Fibroblast of skin of left biceps (primary cell): ENCODE data around the gene AOC1.

Experiments
- DNase-seq, 2 experiments: peaks; one replicate each; pipeline ENCODE4 v3.0.0-alpha.2; 2013; ENCODE audit warnings: low read depth in 2 of 2

The AOC1 gene

DNA sequence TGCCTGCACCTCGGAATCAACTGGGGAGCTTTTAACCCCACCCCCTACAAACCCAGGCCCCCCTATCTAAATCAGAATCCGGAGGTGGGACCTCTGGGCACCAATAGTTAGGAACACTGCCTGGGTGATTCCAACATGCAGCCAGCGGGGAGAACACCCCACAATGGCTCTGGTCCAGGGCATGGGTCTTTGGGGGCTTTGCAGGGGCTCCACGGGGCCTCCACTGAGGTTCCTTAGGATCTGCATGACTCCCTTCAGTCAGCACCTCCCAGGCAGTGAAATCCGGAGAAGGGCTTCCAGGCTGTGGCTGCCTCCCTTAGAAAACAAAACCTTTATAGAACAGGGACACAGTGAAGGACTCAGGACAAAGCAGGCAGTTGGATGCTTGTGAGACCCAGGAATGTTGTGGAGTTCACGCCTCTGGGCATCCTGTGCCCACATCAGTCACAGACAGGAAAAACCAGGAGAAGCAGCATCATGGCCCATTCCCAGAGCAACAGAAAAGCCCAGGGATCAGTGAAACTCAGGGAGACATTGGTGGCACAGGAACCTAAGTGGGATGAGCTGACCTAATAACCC, 16.5 kb upstream of the AOC1 start:
- no peak for DNase-seq

DNA sequence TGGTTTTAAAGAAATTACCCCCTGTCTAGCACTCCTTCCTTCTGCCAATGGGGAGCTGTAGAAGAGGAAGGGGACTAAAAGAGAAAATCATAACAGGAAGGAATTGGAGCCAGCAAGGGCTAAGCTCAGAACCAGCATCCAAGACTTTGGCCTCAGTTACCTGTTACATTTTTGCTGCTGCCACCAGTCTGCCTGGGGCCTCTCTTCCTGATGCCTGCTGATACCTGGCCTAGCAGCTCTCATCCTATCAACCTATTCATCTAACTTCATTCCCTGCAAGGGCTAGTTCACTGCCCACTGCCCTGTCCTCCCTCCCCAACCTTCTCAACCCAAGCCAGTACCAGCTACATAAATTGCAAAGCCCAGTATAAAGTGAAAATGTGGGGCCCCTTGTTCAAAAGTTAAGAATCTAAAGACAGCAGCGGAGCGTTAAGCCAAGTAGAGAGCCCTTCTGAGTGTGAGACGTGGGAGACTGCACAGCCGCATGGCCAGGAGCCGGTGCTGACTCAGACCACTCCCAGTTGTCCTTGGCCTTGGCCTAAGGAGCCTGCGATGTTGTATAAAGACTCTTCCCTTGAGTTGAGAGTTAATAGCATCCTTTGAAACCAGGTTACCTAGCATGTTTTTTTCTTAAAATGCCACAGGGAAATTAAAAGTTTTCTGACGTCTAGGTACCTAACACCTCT, 13.2 kb upstream of the AOC1 start:
- no peak for DNase-seq

DNA sequence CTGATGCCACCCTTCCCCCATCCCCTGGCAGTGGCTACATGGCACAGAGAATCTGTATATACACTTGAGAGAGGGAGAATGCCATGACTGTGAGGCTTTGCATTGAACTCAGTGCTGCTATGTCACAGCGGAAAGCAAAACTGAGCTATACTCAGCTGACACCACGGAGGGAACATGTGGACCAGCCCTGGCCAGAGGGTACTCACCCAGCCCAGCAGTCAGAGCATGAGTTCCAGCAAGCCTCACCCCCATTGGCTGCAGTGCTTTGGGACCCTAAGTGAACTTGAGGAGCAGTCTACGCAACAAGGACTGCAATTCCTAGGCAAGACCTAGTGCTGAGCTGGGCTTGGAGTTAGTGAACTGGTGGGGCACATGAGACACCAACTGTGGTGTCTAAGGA, 10.3 kb upstream of the AOC1 start:
- no peak for DNase-seq

DNA sequence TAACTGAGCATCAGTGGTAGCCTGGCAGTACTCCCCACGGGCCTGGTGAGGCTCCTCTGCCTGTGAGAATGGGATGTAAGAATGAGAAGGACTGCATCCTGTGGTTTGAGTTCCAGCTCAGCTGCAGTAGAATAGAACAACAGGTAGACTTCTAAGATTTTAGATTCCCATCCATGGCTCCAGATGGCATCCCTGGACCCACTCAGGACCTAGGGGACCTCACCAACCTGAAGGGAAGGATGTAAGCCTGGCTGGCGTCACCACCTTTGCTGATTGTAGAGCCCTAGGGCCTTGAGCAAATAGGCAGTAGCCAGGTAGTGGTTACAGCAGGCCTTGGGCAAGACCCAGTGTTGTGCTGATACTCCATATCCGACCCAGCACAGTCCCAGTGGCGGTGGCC, 9.6 kb upstream of the AOC1 start:
- DNase-seq: no peak

DNA sequence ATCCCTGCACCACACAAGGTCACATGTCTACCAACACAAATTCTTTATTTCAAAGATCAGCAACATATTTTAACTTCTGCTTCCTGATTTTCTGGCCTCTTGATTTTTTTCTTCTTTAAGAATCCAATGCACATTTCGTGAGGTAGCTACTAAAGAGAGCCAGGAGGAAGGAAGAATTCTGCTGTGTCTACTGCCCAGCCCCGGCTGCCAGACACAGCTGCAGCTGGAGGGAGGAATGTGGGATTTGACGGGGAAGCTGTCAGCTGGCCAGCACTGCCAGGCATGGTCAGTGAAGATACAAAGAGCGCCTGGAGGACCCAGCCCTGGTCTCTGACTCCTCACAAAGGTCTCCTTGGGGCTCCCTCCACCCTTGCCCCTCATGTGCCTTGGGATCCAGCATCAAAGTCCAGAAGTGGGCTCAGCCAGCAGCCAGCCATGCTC, 6.9 kb upstream of the AOC1 start:
- DNase-seq: no peak

DNA sequence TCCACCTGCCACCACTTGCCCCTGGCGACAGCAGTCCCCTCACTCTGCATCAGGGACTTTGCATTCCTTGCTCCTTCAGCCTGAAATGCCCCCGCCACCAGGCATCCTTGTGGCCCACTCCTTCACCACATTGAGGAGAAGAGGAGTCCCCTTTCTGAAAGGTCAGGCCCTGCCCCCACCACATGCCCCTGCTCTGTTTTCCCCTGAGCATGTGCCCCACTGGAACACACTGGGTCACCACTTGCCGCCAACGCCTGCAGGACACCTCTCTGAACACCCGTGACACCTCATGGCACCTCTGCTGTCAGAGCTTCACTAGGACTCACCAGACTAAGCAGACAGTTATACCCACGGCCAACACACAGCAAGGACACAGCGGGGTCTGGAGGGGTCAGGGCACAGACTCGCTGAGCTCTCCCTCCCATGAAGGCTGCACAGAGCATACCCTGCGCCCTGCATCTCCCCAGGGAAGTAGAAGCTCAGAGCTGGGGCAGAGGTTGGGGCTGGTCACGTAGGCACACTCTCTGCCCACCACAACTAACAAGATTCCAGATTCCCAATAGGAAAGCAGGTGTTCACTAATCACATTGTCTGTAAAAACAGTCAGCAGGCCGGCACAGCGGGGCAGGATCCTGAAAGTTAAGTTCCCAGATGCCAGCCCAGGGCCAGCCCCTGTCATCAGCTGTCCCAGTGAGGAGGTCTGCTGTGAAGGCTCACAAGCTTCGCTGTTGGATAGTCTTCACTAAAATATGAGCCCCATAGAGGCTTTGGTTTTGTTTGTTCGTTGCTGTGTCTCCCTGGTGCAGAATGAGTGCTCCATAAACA, 5.8 kb upstream of the AOC1 start:
- no peak for DNase-seq

DNA sequence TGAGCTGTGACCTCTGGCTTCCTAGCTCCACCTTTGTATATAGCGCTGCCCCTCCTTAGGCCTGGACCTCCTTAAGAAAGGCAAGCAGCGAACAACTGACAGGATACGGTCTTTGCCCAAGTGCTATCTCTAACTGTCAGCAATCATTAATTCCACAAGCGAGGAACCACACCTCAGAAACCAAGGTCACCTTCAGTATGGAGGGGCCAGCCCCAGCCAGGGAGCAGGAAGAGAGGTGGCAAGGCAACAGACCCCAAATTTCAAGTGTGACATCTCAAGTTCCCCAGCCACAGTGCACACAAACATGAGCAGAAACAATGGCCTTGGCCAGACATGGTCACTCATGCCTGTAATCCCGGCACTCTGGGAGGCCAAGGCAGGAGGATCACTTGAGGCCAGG, 4.8 kb upstream of the AOC1 start:
- no peak for DNase-seq

DNA sequence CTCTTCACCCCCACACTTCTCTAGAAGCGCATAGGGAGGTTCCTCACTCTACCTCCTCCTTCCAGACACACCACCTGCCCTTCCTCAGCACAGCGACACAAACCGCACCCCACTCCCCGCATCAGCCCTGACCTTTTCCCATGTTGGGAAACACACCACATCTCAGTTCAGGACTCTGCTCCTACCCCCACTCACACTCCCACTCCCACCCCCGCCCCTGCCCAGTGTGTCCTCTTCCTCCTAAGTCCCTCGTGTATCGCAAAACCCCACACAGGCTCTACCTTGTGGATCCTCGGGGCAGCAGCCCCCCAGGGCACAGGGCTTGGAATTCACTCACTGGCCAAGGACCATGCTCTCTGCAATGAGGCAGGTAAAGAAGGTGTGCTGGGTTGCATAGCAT, 4.2 kb upstream of the AOC1 start:
- DNase-seq: no peak

DNA sequence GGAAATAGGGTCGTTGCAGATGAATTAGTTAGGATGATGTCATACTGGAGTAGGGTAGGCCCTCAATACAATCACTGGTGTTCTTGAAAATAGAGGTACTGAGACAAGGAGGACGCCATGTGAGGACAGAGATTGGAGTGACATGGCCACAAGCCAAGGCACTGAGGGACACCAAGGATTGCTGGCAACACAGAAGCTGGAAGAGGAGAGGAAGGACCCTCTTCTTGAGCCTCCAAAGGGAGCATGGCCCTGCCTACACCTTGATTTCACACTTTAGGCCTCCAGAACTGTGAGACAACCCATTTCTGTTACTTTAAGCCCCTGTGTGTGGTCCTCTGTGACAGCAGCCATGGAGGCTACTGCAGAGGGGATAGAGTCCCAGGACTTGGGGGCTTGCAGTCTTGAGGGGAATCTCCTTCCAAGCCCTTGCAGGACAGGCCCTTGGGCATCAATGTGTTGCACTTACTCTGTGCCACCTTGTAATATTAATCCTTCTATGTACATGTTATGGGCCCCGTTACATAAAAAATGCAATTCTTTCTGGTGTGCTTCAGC, 3.7 kb upstream of the AOC1 start:
- DNase-seq: no peak

DNA sequence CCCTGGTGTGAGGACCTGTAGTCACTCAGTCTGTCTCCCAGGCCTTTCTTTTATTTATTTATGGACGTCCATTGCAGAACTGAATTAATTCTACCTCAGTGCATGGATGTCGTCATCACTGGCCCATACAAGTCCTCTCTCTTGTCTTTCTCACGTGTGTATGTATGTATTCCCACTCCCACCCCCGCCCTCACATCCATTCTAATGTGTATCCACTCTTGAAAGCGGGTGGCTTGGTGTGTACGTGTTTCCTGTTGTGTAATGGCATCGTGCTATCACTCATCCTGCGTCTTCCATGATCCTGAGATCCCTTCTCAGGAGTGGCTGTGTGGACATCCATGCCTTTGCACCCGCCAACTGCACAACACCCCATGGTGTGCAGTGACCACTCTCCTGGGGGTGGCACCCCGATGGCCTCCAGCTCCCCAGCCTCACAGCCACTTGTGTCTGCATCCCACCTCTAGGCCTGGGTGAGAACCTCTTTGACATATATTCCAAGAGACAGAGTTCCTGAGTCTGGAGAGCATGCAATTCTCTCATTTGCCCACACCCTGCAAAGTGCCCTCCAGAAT, 3.0 kb upstream of the AOC1 start:
- DNase-seq: no peak

DNA sequence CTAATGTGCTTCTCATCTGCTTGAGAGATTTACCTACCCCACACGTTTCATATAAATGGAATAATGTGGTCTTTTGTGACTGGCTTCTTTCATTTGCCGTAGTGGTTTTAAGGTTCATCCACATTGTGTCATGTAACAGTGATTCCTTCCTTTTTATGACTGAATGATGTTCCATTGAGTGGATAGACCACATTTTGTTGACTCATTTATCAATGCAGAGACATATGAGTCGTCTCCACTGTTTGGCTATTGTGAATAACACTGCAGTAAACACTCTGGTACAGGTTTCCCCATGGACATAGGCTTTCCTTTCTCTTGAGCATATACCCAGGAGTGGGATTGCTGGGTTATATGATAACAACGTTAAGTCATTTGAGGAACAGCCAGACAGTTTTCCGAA, 2.0 kb upstream of the AOC1 start:
- no peak for DNase-seq

DNA sequence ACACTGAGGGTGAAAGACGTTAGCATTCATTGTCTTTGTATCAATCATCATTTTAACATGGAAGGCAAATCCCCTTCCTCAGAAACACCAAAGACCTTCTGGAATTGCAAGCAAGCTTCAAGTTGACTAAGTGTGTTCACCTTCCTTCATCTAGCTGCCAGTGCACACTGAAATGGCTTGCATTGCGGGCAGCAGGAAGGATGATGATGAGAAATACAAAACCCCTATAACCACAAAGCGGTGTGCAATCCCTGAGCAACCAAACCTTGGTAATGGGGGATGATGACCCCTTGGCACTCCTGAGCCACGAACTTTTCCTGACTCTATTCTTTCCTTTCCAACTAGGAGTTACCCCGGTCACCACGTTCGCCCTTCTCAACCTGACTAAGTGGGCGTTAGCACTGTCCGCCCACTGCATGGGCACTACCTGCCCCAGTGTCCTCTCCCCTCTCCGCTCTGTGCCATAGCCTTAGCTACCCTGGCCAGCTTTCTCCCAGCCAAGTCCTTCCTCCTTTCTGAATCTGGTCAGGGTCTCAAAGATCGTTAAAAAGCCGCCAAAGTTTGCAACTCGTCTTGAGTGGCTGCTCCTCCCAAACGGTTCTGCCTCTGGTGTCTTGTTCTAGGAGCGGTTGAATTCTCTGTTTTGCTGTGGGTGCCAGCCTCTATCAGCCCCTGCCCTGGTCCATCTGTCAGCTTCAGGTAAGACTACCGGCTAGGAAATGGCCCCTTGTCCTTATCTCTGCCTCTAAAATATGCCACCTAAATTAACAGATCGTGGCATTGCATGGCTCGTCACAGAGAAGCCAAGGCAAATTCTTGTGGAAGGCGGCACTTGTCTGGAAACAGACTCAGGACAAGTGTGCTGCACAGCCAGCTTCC, 586 bp upstream of the AOC1 start:
- no peak for DNase-seq

DNA sequence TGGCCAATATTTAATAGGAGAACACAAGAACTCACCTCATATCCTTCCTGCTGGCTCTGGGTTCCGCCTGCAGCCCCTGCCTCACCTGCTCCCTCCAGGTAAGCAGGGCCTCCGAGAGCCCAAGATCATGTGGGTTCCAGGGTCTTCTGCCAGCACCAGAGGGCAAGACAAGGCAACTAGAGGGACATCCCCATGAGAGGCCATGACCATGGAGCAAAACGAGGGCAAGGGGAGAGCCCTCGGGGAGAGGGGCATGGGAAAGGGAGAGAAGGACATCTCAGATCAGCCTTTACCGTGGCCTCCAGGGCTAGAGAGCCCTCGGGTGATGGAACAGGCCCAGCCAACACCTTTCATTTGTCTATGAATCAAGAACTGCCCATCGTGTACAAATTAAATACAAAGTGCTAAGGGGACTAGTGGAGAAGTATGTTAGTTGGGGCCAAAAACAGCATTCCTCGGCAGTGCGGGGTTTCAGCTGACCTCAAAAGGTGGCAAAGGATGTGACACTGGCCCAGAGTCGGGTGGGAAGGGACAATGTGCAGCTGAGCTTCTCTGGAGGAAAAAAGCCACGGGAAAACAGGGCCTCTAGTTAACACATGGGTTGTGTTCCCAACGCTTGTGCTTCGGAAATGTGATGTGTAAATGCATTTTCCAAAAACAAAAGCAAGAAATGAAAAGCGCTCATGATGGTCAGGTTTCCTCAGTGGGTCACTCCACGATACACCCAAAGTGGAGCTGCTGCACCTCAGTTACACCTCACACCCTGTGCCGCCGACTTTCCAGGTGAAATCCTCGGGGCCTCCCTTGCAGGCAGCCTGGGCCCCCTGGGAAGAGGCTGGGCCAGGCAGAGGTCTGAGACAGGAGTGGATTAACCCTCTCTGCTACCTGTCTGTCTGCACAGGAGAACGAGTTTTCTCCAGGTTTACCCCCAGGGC, 2.0 kb downstream of the AOC1 start:
- DNase-seq: no peak

DNA sequence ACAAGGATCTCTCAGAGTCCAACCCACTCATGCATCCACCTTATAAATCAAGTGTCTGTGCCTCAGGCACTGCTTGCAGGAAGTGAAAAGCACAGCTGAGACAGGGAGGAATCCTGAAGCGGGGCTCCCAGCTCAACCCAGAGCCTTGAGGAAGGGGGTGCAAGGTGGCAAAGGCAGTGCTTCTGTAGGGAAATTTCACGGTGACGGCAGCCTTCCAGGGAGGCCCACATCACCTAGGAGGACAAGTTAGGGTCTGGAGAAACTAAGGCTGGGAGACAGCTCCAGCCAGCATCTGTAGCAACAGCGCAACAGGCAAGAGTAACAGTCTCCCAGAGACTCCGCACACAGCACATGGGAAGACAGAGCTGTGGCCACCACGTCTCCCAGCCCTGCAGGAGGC, 2.7 kb downstream of the AOC1 start:
- no peak for DNase-seq

DNA sequence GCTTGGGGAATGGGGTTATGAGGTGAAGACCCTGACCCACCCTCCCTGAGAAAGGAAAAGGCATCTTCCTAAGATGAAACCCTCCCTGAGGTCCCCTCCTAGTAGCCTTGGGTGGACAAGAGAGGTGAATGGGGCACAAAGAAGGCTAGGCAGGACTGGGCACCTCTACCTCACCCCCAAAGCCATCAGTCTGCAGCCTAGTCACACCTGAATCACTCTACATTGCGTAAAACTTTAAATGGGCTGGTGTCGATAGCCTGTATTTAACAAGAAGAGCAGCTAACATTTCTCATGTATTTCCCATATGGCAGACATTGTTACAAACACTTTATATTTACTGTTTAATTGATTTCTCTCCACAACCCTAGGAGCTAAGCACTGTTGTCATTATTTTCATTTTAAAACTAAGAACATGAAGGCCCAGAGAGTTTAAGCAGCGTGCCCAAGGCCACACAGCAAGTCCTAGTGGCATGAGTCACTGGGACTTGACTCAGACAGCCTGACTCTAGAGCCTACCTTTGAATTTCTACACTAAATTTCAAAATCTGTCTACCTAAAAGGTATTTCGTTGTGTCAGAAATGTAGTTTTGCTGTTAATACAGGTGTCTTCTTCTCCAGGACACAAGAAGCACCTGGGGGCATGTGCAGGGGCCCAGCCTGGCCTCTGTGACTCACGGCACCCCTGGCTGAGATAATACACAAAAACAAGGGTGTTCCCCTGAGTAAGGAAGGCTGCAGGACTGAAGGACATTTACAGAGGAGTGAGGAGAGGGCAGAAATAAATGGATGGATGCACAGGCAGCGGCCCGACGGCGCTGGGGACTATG, 3.4 kb downstream of the AOC1 start:
- DNase-seq: no peak

DNA sequence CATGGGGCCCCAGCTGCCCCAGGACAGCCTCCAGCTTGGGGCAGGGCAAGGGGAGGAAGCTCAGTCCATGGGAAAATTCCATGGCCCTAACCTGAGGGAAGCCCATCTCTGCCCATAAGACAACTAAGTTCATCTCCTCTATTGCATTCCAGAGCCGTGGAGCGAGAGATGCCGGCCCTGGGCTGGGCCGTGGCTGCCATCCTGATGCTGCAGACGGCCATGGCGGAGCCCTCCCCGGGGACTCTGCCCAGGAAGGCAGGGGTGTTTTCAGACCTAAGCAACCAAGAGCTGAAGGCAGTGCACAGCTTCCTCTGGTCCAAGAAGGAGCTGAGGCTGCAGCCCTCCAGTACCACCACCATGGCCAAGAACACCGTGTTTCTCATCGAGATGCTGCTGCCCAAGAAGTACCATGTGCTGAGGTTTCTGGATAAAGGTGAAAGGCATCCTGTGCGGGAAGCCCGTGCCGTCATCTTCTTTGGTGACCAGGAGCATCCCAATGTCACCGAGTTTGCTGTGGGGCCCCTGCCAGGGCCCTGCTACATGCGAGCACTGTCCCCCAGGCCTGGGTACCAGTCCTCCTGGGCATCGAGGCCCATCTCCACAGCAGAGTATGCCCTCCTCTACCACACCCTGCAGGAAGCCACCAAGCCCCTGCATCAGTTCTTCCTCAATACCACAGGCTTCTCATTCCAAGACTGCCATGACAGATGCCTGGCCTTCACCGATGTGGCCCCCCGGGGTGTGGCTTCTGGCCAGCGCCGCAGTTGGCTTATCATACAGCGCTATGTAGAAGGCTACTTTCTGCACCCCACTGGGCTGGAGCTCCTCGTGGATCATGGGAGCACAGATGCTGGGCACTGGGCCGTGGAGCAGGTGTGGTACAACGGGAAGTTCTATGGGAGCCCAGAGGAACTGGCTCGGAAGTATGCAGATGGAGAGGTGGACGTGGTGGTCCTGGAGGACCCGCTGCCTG, 4.3 kb downstream of the AOC1 start:
- DNase-seq: no peak

DNA sequence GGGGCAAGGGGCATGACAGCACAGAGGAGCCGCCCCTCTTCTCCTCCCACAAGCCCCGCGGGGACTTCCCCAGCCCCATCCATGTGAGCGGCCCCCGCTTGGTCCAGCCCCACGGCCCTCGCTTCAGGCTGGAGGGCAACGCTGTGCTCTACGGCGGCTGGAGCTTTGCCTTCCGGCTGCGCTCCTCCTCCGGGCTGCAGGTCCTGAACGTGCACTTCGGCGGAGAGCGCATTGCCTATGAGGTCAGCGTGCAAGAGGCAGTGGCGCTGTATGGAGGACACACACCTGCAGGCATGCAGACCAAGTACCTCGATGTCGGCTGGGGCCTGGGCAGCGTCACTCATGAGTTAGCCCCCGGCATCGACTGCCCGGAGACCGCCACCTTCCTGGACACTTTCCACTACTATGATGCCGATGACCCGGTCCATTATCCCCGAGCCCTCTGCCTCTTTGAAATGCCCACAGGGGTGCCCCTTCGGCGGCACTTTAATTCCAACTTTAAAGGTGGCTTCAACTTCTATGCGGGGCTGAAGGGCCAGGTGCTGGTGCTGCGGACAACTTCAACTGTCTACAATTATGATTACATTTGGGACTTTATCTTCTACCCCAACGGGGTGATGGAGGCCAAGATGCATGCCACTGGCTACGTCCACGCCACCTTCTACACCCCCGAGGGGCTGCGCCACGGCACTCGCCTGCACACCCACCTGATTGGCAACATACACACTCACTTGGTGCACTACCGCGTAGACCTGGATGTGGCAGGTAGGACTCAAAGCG, 5.1 kb downstream of the AOC1 start:
- no peak for DNase-seq
